GM12865 (cell line): ENCODE data around the gene RDX.
"Not testable (repeated sequence)": the region's sequence is repeated elsewhere in the genome, so short reads cannot be mapped to it uniquely, and the experiment has no call there.

Experiments
- DNase-seq: peaks from one replicate; pipeline ENCODE4 v3.0.0; 2010; ENCODE audit warnings: low read depth
- H3K4me3 ChIP-seq: 2 replicates; pipeline ENCODE4 v1.5.1; 2011; ENCODE audit warnings: mild to moderate bottlenecking, low read depth, low read length, control low read depth
- CTCF ChIP-seq: IDR thresholded peaks from 2 replicates; pipeline ENCODE4 v1.5.1; 2011; ENCODE audit warnings: low read length, control low read depth, low read depth, inconsistent platforms; ENCODE audit not compliant: insufficient read depth; ENCODE audit errors: missing control alignments

RDX gene

DNA sequence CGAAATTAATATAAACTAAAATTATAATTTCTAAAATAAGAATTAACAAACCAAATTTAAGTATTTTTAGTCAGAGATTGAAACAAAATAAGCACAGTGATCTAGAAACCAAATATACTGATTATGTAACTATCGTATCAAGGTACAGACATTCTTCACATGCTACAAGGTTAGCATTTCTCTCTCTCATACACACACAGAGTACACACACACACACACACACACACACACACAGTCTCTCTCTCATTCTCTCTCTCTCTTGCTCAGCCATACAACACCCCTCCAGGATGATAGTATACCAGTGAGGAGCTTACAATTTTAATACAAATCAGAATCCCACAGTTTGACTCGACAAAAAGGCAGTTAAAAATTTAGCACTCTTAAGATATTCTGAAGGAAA, 66.0 kb downstream of the RDX start:
- no peak for DNase-seq
- H3K4me3 ChIP-seq, result no peak overlapping the region
- TF ChIP-seq CTCF, result no peak

DNA sequence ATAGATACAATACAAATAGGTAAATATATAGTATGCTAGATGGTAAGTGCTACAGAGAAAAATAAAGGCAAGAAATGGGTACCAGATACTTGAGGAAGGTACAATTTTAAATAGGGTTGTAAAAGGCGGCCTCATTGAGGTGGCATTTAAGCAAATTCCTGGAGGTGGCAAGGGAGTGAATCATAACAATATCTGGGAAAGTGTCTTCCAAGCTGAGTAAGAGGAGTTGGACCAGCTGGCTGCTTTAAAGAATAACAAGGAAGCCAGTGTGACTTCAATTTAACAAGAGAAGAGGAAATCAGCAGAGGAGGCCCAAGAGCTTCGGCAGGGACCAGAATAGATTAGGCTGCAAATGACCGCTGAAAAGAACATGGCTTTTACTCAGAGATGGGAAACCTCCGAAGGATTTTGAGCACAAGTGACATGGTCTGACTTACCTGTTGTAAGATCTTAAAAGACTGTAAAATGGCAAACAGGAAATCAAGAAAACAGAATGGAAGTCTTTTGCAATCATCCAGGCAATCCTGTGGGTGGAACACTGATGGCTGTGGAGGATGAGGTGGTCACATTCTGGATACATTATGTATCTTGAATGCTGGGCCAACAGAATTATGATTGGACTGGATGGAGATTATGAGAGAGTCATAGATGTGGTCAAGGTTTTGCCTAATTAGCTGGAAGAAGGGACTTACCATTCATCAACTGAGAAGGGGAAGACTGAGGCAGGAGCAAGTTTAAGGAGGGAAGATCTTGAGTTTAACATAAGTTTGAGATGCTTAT, 77.2 kb downstream of the RDX start:
- TF ChIP-seq CTCF, result no peak
- no peak for DNase-seq
- H3K4me3 ChIP-seq, result no peak overlapping the region

DNA sequence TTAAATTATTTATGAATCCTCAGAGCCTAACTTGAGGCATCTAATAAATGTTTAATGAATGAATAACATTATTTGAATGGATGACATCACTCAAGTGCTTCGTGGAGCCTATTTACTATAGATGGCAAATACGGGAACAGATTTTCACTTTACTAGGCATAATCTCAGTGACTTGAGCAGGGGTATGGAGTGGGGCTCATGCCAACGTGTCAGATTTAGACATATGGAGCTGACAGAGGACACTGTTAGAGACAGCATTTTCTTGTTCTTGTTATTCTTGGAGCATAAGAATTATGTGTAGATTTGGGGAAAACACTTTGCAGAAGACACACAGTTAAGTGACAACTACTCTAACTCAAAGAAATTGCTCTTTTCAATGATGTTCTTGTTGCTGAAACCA, 78.5 kb downstream of the RDX start:
- no peak overlapping the region for H3K4me3 ChIP-seq
- TF ChIP-seq CTCF, result no peak
- DNase-seq, result no peak

- no peak overlapping the region for H3K4me3 ChIP-seq
- no peak for TF ChIP-seq CTCF
- DNase-seq, result no peak
These were observed 79.1 kb downstream of the RDX start for GRCh38 chr11:110217223-110217877.

GRCh38 chr11:110209313-110209694, 87.1 kb downstream of the RDX start:
- not testable (repeated sequence) for H3K4me3 ChIP-seq

DNA sequence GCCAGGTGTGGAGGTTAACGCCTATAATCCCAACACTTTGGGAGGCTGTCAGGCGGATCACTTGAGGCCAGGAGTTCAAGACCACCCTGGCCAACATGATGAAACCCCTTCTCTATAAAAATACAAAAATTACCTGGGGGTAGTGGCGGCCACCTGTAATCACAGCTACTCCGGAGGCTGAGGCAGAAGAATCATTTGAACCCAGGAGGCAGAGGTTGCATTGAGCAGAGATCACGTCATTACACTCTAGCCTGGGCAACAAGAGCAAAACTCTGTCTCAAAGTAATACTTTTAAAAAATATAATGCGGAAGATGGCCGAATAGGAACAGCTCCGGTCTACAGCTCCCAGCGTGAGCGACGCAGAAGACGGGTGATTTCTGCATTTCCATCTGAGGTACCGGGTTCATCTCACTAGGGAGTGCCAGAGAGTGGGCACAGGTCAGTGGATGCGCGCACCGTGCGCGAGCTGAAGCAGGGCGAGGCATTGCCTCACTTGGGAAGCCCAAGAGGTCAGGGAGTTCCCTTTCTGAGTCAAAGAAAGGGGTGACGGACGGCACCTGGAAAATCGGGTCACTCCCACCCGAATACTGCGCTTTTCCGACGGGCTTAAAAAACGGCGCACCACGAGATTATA, 87.6 kb downstream of the RDX start:
- peak overlapping the region; percentile 28 for H3K4me3 ChIP-seq

More at GRCh38 chr11:110209313-110209694, 87.1 kb downstream of the RDX start:
- DNase-seq, result not testable (repeated sequence)

GRCh38 chr11:110207123-110207522, 89.3 kb downstream of the RDX start:
- H3K4me3 ChIP-seq, result no peak overlapping the region
- no peak for TF ChIP-seq CTCF
- no peak for DNase-seq

More for the DNA sequence above, 87.6 kb downstream of the RDX start:
- DNase-seq, result not testable (repeated sequence)

GRCh38 chr11:110200836-110201235, 95.6 kb downstream of the RDX start:
- DNase-seq, result no peak
- no peak for TF ChIP-seq CTCF
- no peak overlapping the region for H3K4me3 ChIP-seq
